ENCODE results near the gene ST3GAL3. TPM values are rescaled to one million over a fixed set of nuclear protein-coding genes. Genes with fewer than 3 reads are reported as not detected.

The ST3GAL3 gene
- total RNA-seq, 2 donors from 2014 or later, result 25.3 to 34.9 TPM

- ATAC-seq (replicated peaks in 1 of 2), result no peak
- Mint-ChIP-seq H3K27ac (no peak overlapping the region), H3K4me1 (ENCODE audit: low read depth) (no peaks in the 10 kb centered on the region), H3K9me3 (no peaks in the 10 kb centered on the region), H3K4me3 (no peak overlapping the region), H3K36me3 (ENCODE audit: insufficient read depth in 2 of 2) (peaks cover 0 to 7% of the 10 kb centered on the region in 2 donors), H3K27me3 (ENCODE audit: low read depth) (no peaks in the 10 kb centered on the region)
- DNase-seq, result no peak
Measured at GRCh38 chr1:43743206-43743605, 35.9 kb downstream of the ST3GAL3 start.

- peaks cover 0 to 6% of the 10 kb centered on the region in 2 donors for H3K36me3 Mint-ChIP-seq (ENCODE audit: insufficient read depth in 2 of 2)
- no peak for ATAC-seq (replicated peaks in 1 of 2)
- H3K4me3 Mint-ChIP-seq, result no peak overlapping the region
- H3K27ac Mint-ChIP-seq, result no peak overlapping the region
- H3K4me1 Mint-ChIP-seq (ENCODE audit: low read depth), result no peaks in the 10 kb centered on the region
- DNase-seq, result no peak
- H3K9me3 Mint-ChIP-seq, result no peaks in the 10 kb centered on the region
- H3K27me3 Mint-ChIP-seq (ENCODE audit: low read depth), result no peaks in the 10 kb centered on the region
Measured at GRCh38 chr1:43747736-43748135, 40.4 kb downstream of the ST3GAL3 start.

- no peak for ATAC-seq (replicated peaks in 1 of 2)
- Mint-ChIP-seq H3K27ac (no peak overlapping the region), H3K4me1 (ENCODE audit: low read depth) (no peaks in the 10 kb centered on the region)
Measured at GRCh38 chr1:43750083-43750482, 42.7 kb downstream of the ST3GAL3 start.

DNA sequence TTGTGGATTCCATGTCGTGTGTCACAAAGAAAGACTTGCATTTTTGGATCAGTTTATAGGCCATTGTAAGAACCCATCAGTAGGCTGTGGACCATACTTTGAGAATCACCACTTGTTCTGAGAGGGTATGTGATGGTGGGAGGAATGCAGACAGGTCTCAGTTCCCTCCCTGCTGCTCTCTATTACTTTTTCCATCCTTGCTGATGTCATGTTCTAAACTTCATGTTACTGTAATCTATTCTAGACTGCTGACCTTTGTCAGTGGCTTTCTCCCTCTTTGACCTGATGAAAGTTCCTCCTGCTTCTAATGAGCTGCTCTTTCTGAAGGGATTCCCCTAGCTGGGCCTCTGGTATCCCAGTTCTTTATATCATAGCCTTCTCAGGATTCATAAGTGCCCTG lies 46.1 kb downstream of the ST3GAL3 start:
- Mint-ChIP-seq H3K36me3 (ENCODE audit: insufficient read depth in 2 of 2) (peaks cover 0 to 2% of the 10 kb centered on the region in 2 donors), H3K27ac (no peak overlapping the region), H3K4me3 (no peak overlapping the region), H3K27me3 (ENCODE audit: low read depth) (no peaks in the 10 kb centered on the region), H3K4me1 (ENCODE audit: low read depth) (no peaks in the 10 kb centered on the region), H3K9me3 (no peaks in the 10 kb centered on the region)
- DNase-seq (no peak), ATAC-seq (replicated peaks in 1 of 2) (no peak)

More at GRCh38 chr1:43750083-43750482, 42.7 kb downstream of the ST3GAL3 start:
- Mint-ChIP-seq H3K4me3 (no peak overlapping the region), H3K27me3 (ENCODE audit: low read depth) (no peaks in the 10 kb centered on the region), H3K9me3 (no peaks in the 10 kb centered on the region), H3K36me3 (ENCODE audit: insufficient read depth in 2 of 2) (peaks cover 0 to 6% of the 10 kb centered on the region in 2 donors)
- DNase-seq, result no peak

DNA sequence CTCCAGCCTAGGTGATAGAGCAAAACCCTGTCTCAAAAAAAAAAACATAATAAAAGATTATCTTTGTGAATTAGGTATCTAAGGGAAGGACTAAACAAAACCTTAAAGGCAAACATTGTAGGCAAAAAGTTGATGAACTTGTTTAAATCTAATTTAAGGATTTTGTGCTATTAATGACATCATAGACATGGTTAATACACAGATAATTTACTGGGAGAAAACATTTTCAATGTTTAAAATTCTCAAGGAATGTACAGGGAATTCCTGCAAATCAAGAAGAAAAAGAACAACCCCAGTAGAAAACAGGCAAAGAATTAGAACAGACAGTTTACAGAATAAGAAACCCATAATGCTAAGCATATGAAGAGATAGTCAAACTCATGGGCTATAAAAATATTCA lies 47.6 kb downstream of the ST3GAL3 start:
- no peak overlapping the region for H3K27ac Mint-ChIP-seq
- H3K27me3 Mint-ChIP-seq (ENCODE audit: low read depth), result no peaks in the 10 kb centered on the region
- ATAC-seq (replicated peaks in 1 of 2) (no peak), DNase-seq (no peak)
- no peak overlapping the region for H3K4me3 Mint-ChIP-seq
- no peaks in the 10 kb centered on the region for H3K4me1 Mint-ChIP-seq (ENCODE audit: low read depth)
- no peaks in the 10 kb centered on the region for H3K36me3 Mint-ChIP-seq (ENCODE audit: insufficient read depth in 2 of 2)
- H3K9me3 Mint-ChIP-seq, result no peaks in the 10 kb centered on the region

DNA sequence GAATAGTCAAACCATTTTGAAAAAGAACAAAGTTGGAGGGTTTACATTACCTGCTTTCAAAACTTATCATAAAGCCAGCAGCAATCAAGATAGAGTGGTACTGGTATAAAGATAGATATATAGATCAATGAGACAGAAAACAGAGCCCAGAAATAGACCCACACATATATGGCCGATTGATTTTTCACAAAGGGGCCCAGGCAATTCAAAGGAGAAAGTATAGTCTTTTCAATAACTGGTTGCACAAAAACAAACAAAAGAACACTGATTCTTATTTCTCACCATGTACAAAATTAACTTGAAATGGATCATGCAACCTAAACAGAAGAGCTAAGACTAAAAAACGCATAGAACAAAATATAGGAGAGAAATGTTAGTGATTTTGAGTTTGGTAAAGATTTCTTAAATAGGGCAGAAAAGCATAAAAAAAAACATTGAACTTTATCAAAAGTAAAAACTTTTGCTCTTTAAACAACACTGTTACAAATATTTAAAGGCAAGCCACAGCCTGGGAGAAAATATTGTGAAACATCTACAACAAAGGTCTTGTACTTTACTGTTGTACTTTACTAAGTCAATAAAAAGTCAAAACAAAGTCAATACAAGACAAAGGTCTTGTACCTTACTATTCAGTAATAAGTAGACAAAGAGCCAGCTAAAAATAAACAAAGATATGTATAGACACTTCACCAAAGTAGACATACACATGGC lies 50.2 kb downstream of the ST3GAL3 start:
- H3K36me3 Mint-ChIP-seq (ENCODE audit: insufficient read depth in 2 of 2), result no peaks in the 10 kb centered on the region

DNA sequence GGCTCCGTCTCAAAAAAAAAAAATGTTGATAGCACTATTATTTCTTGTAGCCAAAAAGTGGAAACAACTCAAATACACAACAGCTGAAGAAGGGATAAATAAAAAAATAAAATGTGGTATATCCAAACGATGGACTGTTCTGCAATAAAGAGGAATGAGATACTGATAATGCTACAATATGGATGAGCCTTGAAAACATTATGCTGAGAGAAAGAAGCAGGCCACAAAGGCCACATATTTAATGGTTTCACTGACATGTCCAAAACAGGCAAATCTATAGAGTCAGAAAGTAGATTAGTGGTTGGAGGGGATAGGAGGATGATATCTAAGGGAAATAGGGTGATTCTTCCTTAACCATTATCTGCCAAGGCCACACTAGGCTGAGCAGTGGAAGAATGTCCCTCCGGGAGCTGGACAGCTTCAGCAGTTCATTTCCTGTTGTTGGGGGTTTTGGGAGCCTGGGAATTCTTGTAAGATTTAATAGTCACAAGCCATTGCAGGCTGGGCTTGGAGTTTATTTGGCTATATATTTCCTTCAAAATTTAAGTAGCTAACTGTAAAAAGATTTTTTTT lies 53.5 kb downstream of the ST3GAL3 start:
- ATAC-seq (replicated peaks in 1 of 2) (no peak), DNase-seq (no peak)
- no peaks in the 10 kb centered on the region for H3K9me3 Mint-ChIP-seq
- no peaks in the 10 kb centered on the region for H3K36me3 Mint-ChIP-seq (ENCODE audit: insufficient read depth in 2 of 2)
- no peak overlapping the region for H3K27ac Mint-ChIP-seq
- H3K27me3 Mint-ChIP-seq (ENCODE audit: low read depth), result no peaks in the 10 kb centered on the region
- H3K4me1 Mint-ChIP-seq (ENCODE audit: low read depth), result no peaks in the 10 kb centered on the region
- H3K4me3 Mint-ChIP-seq, result no peak overlapping the region

More for the DNA sequence above, 50.2 kb downstream of the ST3GAL3 start:
- Mint-ChIP-seq H3K27me3 (ENCODE audit: low read depth) (no peaks in the 10 kb centered on the region), H3K9me3 (no peaks in the 10 kb centered on the region), H3K4me3 (no peak overlapping the region), H3K4me1 (ENCODE audit: low read depth) (no peaks in the 10 kb centered on the region), H3K27ac (no peak overlapping the region)
- DNase-seq (no peak), ATAC-seq (replicated peaks in 1 of 2) (no peak)

- Mint-ChIP-seq H3K9me3 (no peaks in the 10 kb centered on the region), H3K4me1 (ENCODE audit: low read depth) (no peaks in the 10 kb centered on the region), H3K27me3 (ENCODE audit: low read depth) (no peaks in the 10 kb centered on the region), H3K36me3 (ENCODE audit: insufficient read depth in 2 of 2) (no peaks in the 10 kb centered on the region), H3K4me3 (no peak overlapping the region), H3K27ac (no peak overlapping the region)
- DNase-seq, result peak; percentile 37 to 53
- peak; percentile 83 to 86 for ATAC-seq (replicated peaks in 1 of 2)
Measured at GRCh38 chr1:43763497-43763973, 56.2 kb downstream of the ST3GAL3 start.

DNA sequence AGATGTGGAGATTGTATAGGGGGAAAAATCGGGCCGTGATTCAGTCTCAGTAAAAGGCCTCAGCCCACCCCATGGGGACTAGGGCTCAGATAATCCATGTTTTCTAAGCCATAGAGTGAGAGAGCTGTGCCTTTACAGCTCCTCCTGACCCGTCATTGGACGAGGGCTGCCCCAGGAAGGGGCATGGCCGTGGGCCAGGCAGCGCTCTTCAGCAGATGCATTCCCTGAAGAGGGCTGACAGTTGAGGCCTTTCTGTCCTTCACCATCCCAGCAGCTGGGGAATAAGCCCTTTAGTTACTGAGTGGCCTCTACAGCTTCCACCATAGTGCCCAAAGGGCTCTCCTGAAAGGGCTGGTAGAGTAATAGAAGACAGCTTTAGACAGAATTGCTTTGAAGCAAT lies 57.2 kb downstream of the ST3GAL3 start:
- Mint-ChIP-seq H3K27me3 (ENCODE audit: low read depth) (no peaks in the 10 kb centered on the region), H3K4me3 (no peak overlapping the region), H3K9me3 (no peaks in the 10 kb centered on the region), H3K27ac (no peak overlapping the region), H3K36me3 (ENCODE audit: insufficient read depth in 2 of 2) (no peaks in the 10 kb centered on the region), H3K4me1 (ENCODE audit: low read depth) (peaks cover 5% of the 10 kb centered on the region)
- DNase-seq (no peak), ATAC-seq (replicated peaks in 1 of 2) (no peak)

DNA sequence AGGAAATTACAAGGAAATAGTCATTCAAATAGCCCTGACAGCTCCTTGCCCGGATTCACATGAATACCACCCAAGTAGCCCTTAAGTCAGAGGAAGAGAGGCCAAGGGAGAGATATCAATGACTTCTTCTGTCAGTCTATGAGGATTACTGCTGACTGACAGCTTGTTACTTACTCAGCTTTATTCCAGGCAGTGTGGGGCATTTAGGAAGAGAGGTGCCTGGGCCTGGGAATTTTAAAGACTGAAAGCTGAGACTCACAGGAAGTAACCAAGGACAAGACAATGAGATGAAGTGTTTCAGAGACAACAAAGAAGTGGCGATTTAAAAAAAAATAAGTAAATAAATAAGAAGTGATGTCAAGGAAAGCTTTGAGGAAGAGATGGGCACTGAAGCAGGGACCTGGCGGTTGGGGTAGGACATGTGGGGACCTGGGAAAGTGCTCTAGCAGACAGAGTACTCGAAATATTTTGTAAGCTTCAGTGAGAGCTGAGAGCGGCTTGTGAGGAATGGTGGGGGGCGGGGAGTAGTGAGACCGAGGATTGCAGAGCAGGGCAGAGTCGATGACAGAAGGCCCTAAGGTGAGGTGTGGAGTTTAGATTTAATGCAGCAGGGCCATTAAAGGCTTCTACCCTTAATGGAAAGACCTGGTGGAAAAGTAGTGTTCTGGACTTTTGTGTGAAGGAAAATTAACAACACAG lies 58.9 kb downstream of the ST3GAL3 start:
- DNase-seq (no peak), ATAC-seq (replicated peaks in 1 of 2) (no peak)
- Mint-ChIP-seq H3K27ac (no peak overlapping the region), H3K36me3 (ENCODE audit: insufficient read depth in 2 of 2) (no peaks in the 10 kb centered on the region), H3K27me3 (ENCODE audit: low read depth) (no peaks in the 10 kb centered on the region), H3K4me1 (ENCODE audit: low read depth) (peaks cover 8% of the 10 kb centered on the region), H3K4me3 (no peak overlapping the region), H3K9me3 (no peaks in the 10 kb centered on the region)

- Mint-ChIP-seq H3K27ac (no peak overlapping the region), H3K9me3 (no peaks in the 10 kb centered on the region), H3K4me1 (ENCODE audit: low read depth) (peaks cover 8% of the 10 kb centered on the region), H3K4me3 (no peak overlapping the region), H3K27me3 (ENCODE audit: low read depth) (no peaks in the 10 kb centered on the region), H3K36me3 (ENCODE audit: insufficient read depth in 2 of 2) (no peaks in the 10 kb centered on the region)
- ATAC-seq (replicated peaks in 1 of 2), result no peak
- DNase-seq, result no peak
Measured at GRCh38 chr1:43766818-43767525, 59.6 kb downstream of the ST3GAL3 start.

- DNase-seq, result no peak
- Mint-ChIP-seq H3K4me1 (ENCODE audit: low read depth) (peaks cover 8% of the 10 kb centered on the region), H3K9me3 (no peaks in the 10 kb centered on the region), H3K36me3 (ENCODE audit: insufficient read depth in 2 of 2) (no peaks in the 10 kb centered on the region), H3K4me3 (no peak overlapping the region), H3K27ac (no peak overlapping the region), H3K27me3 (ENCODE audit: low read depth) (no peaks in the 10 kb centered on the region)
- no peak for ATAC-seq (replicated peaks in 1 of 2)
Measured at GRCh38 chr1:43768168-43768567, 60.8 kb downstream of the ST3GAL3 start.

- H3K27me3 Mint-ChIP-seq (ENCODE audit: low read depth), result no peaks in the 10 kb centered on the region
- no peak for ATAC-seq (replicated peaks in 1 of 2)
- no peak overlapping the region for H3K4me3 Mint-ChIP-seq
- H3K9me3 Mint-ChIP-seq, result no peaks in the 10 kb centered on the region
- no peaks in the 10 kb centered on the region for H3K36me3 Mint-ChIP-seq (ENCODE audit: insufficient read depth in 2 of 2)
- no peak overlapping the region for H3K27ac Mint-ChIP-seq
- DNase-seq, result no peak
- peaks cover 17% of the 10 kb centered on the region for H3K4me1 Mint-ChIP-seq (ENCODE audit: low read depth)
Measured at GRCh38 chr1:43769350-43769908, 62.1 kb downstream of the ST3GAL3 start.
